Endothelial cell of umbilical vein (primary cell): ENCODE results near the gene SUSD6. TPM values are rescaled to one million over a fixed set of nuclear protein-coding genes. Genes with fewer than 3 reads are reported as not detected.

Source experiments
- BruUV-seq: library from RNA; stranded (reverse); fragments of 400-500 nt; replicated peaks from 2 replicates; lab custom pipeline; 2021; lab: Mats Ljungman, UMichigan
- CTCF ChIA-PET: fragments of 300-600, 350-600 bp; sonication (Branson Sonifier 250); formaldehyde crosslinking; loops from one replicate; lab custom pipeline; 2021; ENCODE audit warnings: antibody characterized with exemption, inconsistent platforms; lab: Charles Lee
- POLR2A ChIA-PET: fragments of 300-600, 350-600 bp; sonication (Branson Sonifier 250); formaldehyde crosslinking; loops from one replicate; lab custom pipeline; 2021; ENCODE audit warnings: antibody characterized with exemption, inconsistent platforms; lab: Charles Lee
- DNase-seq: peaks from one replicate; pipeline ENCODE4 v3.0.0-alpha.2; 2011; ENCODE audit warnings: low read depth, low spot score
- FAIRE-seq: peaks from 2 replicates; lab custom pipeline; 2011; peaks lifted over from hg19 to GRCh38; lab: Jason Lieb, UNC
- H2AFZ ChIP-seq: 2 replicates; pipeline ENCODE4 v1.6.0; 2012; ENCODE audit warnings: low read depth, low read length, control low read depth, inconsistent platforms
- H3K27ac ChIP-seq: 2 replicates; pipeline ENCODE4 v1.5.1; 2011; ENCODE audit warnings: low read depth, mild to moderate bottlenecking, control low read depth, low read length, moderate library complexity; ENCODE audit not compliant: insufficient read depth
- H3K27me3 ChIP-seq, 2 experiments: 2 replicates each; pipeline versions ENCODE4 v1.6.0 to v1.6.1; 2011; ENCODE audit warnings: low read length in 2 of 2, mixed read lengths in 1 of 2; ENCODE audit not compliant: control insufficient read depth in 2 of 2, insufficient read depth in 2 of 2
- H3K36me3 ChIP-seq, 2 experiments: 2 replicates in 1 of 2; 3 replicates in 1 of 2; pipeline ENCODE4 v1.5.1; 2011; ENCODE audit warnings: low read length in 2 of 2, mild to moderate bottlenecking in 1 of 2, moderate library complexity in 1 of 2; ENCODE audit not compliant: control insufficient read depth in 2 of 2, insufficient read depth in 2 of 2; ENCODE audit errors: extremely low read depth in 1 of 2
- H3K4me1 ChIP-seq: 3 replicates; pipeline ENCODE4 v1.5.1; 2011; ENCODE audit warnings: mild to moderate bottlenecking, low read length; ENCODE audit not compliant: control insufficient read depth, insufficient read depth; ENCODE audit errors: extremely low read depth
- H3K4me2 ChIP-seq: 2 replicates; pipeline ENCODE4 v1.6.1; 2011; ENCODE audit warnings: low read length, control low read depth, mixed read lengths; ENCODE audit not compliant: insufficient read depth
- H3K4me3 ChIP-seq, 3 experiments: fragments of 200-600 bp in 1 of 3; sonication (generic), shearing (Covaris generic) in 1 of 3; replicated peaks in 1 of 3; 2 replicates each; pipeline ENCODE4 v1.5.1; 2011 to 2016; ENCODE audit warnings: control low read depth in 3 of 3, low read length in 3 of 3, mild to moderate bottlenecking in 2 of 3, inconsistent platforms in 1 of 3, low read depth in 1 of 3, moderate library complexity in 1 of 3; ENCODE audit not compliant: insufficient read depth in 1 of 3
- H3K79me2 ChIP-seq: 2 replicates; pipeline ENCODE4 v1.6.0; 2012; ENCODE audit warnings: low read length, inconsistent platforms; ENCODE audit not compliant: control insufficient read depth, insufficient read depth
- H3K9ac ChIP-seq: replicated peaks from 2 replicates; pipeline ENCODE3; 2011; ENCODE audit warnings: low read length, control low read depth; ENCODE audit not compliant: insufficient read depth; ENCODE audit errors: extremely low read depth
- H3K9me1 ChIP-seq: replicated peaks from 3 replicates; pipeline ENCODE4 v1.6.0; 2011; ENCODE audit warnings: mild to moderate bottlenecking, low read length; ENCODE audit not compliant: control insufficient read depth, insufficient read depth; ENCODE audit errors: extremely low read depth
- H3K9me3 ChIP-seq: replicated peaks from 2 replicates; pipeline ENCODE4 v1.5.1; 2012; ENCODE audit warnings: low read length, inconsistent platforms; ENCODE audit not compliant: control insufficient read depth, insufficient read depth
- H4K20me1 ChIP-seq: replicated peaks from 2 replicates; pipeline ENCODE3; 2011; ENCODE audit warnings: mild to moderate bottlenecking, low read length; ENCODE audit not compliant: control insufficient read depth, insufficient read depth; ENCODE audit errors: extremely low read depth
- CTCF ChIP-seq, 2 donors: IDR thresholded peaks; 1 replicate in 1 of 2; 2 replicates in 1 of 2; pipeline ENCODE4 v1.5.1; 2011; ENCODE audit warnings: low read length in 2 of 2, mild to moderate bottlenecking in 2 of 2, moderate library complexity in 2 of 2, control low read depth in 1 of 2, inconsistent platforms in 1 of 2, low read depth in 1 of 2; ENCODE audit not compliant: insufficient read depth in 1 of 2; ENCODE audit errors: extremely low read depth in 1 of 2
- EZH2 ChIP-seq: IDR thresholded peaks from 2 replicates; pipeline ENCODE4 v1.6.1; 2012; ENCODE audit warnings: borderline replicate concordance, low read depth, mild to moderate bottlenecking, moderate library complexity, low read length, inconsistent platforms; ENCODE audit not compliant: severe bottlenecking
- FOS ChIP-seq: IDR thresholded peaks from 2 replicates; pipeline ENCODE4 v1.6.1; 2011; ENCODE audit warnings: mild to moderate bottlenecking, low read length, moderate library complexity, borderline replicate concordance; ENCODE audit not compliant: insufficient read depth
- GATA2 ChIP-seq: IDR thresholded peaks from 2 replicates; pipeline ENCODE4 v1.7.0; 2011; ENCODE audit warnings: low read depth, mild to moderate bottlenecking, moderate library complexity, mixed read lengths, low read length; ENCODE audit not compliant: insufficient read length, insufficient read depth
- JUN ChIP-seq: IDR thresholded peaks from 2 replicates; pipeline ENCODE4 v1.6.1; 2011; ENCODE audit warnings: borderline replicate concordance, low read depth; ENCODE audit not compliant: insufficient read length, insufficient read depth
- MAX ChIP-seq: IDR thresholded peaks from 2 replicates; pipeline ENCODE4 v1.6.1; 2011; ENCODE audit not compliant: insufficient read depth, insufficient read length
- MYC ChIP-seq: IDR thresholded peaks from one replicate; pipeline ENCODE4 v1.6.1; 2011; ENCODE audit warnings: mild to moderate bottlenecking, low read depth, low read length
- POLR2A ChIP-seq: IDR thresholded peaks from 2 replicates; pipeline ENCODE4 v1.6.1; 2012; ENCODE audit warnings: low read depth, mild to moderate bottlenecking, control low read depth, low read length
- POLR2AphosphoS5 ChIP-seq: IDR thresholded peaks from 2 replicates; pipeline ENCODE4 v1.6.1; 2012; ENCODE audit warnings: low read depth, mild to moderate bottlenecking, control low read depth, low read length, moderate library complexity; ENCODE audit not compliant: insufficient read depth
- dilution Hi-C: fragments of 300-500 bp; cut with MboI; formaldehyde crosslinking; loops from one replicate; pipeline ENCODE4 v1.15.0; 2019; ENCODE audit warnings: low sequenced_read_pairs; ENCODE audit not compliant: extremely low pct_ligation_motif_present
- intact Hi-C: fragments of 100-400 bp; cut with micrococcal nuclease; formaldehyde crosslinking; loops from one replicate; pipeline ENCODE4 v1.10.0; 2022
- polyA plus RNA-seq, 4 experiments: library from polyadenylated mRNA; depleted of rRNA in 3 of 4; stranded (reverse) in 3 of 4; unstranded in 1 of 4; fragments of >200 nt; gene quantifications; 2 replicates each; pipeline versions ENCODE4 v1.2.1 to v1.2.3, GENCODE V29; 2011 to 2012; ENCODE audit warnings: missing spikeins in 1 of 4
- total RNA-seq: library from RNA; stranded (reverse); gene quantifications from 2 replicates; pipeline ENCODE4 v1.2.3, GENCODE V29; 2021

The SUSD6 gene
- total and polyA plus RNA-seq, 2 donors (not counting 3 experiments of a cell fraction or from before 2014, with no cell fraction given) = 13.4 to 19.5 TPM

DNA sequence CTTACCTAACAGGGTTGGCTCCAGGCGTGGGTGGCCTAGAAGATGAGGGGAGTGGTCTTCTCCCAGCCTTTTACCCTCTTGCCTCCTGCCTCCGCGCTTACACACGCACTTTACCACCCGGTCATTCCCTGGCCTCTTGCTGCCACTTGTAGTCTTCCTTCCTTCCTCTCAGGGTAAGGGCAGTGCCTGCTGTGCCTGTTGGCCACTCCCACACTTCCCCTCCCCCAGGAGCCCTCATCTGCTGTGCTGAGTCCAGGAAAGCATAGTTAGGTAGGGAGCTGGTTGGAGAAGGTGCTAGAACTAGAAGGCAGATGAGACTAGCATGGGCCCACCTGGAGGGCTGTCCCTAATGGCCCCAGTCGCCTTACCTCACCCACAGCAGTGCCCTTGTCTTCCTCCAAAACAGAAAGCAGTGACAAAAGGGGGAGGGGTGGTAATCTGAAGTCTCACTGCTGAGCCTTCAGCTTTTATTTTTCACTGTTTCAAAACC lies 101.2 kb downstream of the SUSD6 start:
- Histone ChIP-seq H3K36me3 (peaks cover 7 to 17% of the 10 kb centered on the region in 2 experiments), H3K4me2 (no peak overlapping the region), H4K20me1 (no peaks in the 10 kb centered on the region), H3K9me1 (no peaks in the 10 kb centered on the region), H2AFZ (no peak overlapping the region), H3K79me2 (no peaks in the 10 kb centered on the region), H3K27ac (peak overlapping the region; percentile 13), H3K9me3 (no peaks in the 10 kb centered on the region), H3K4me1 (peaks cover 31% of the 10 kb centered on the region), H3K27me3 (no peaks in the 10 kb centered on the region), H3K4me3 (no peak overlapping the region), H3K9ac (no peak overlapping the region)
- dilution Hi-C loops (no loop called here), intact Hi-C loops (no loop called here)
- ChIA-PET CTCF (interaction anchor here (1.0 to 1.6 kb wide), 4 partner anchors 8 to 128 kb away, joined by 4 to 6 read pairs (median 5); no protein-coding TSS in a partner anchor), POLR2A (interaction anchor here (1.2 kb wide), 1 partner anchor 100 kb away, joined by 5 read pairs; no protein-coding TSS in a partner anchor)
- DNase-seq = peak; percentile 41
- FAIRE-seq = peak; percentile 70
- BruUV-seq = TSS peak; percentile 85
- TF ChIP-seq FOS (no peak), GATA2 (no peak), EZH2 (no peak), POLR2A (no peak), POLR2AphosphoS5 (no peak), JUN (no peak), CTCF (IDR thresholded peaks at IDR 0.05; ENCODE audit: extremely low read depth in 1 of 2, insufficient read depth in 1 of 2, low read depth in 1 of 2, low read length in 2 of 2) (no peak), MAX (no peak), MYC (no peak)
